ENCODE data around the gene LINGO3. TPM values are rescaled to one million over a fixed set of nuclear protein-coding genes. Genes with fewer than 3 reads are reported as not detected.

LINGO3 gene
- total and polyA plus RNA-seq, 2 of the 4 experiments (the other 2 are of a cell fraction): not detected

DNA sequence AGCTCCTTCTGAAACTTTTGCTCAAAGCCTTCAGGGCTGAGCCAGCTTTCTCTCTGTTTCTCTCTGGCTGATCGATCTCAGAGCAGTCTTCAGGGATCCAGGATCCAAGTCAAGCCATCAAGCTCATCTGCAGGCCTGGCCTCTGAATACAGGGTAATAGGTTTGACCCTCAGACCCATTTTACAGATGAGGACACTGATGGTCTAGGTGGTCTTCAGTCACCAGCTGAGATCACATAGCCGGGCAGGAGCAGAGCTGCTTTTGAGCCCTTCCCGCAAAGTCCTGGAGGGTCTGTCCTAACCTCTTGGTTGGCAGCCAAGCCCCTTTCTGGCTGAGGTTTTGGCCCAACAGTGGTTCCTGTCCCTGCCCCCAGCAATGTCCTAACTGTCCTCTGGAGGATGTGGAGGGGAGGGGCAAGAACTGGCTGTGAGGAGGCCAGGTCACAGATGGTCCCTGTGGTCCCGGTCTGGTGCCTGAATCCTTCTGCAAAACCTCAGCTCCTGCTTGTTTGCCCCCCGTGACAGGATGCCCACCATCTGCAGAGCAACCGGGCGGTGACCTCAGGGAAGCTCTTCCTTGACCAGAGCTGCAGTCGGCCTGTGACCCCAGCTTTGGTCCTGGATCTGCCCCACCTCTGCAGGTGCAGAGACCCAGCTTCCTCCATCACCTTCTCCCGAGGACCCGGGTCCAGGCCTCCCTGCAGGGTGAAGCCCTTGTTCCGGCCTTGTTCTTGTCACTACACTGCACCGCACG lies 20.2 kb downstream of the LINGO3 start:
- no peaks in the 10 kb centered on the region for H3K9me3 ChIP-seq (ENCODE audit: control insufficient read depth, insufficient read depth, low read length)
- no peak overlapping the region for H2BK5ac ChIP-seq (ENCODE audit: low read depth, low read length, poor library complexity, severe bottlenecking)
- H2BK20ac ChIP-seq (ENCODE audit: low read depth, low read length): no peak overlapping the region
- 80% methylated on average over 6 of the region's 13 CpGs; no CpG with 5 or more reads in 1 of the 2 experiments for WGBS, 2 experiments (ENCODE audit: extremely low coverage in 2 of 2, insufficient read length in 1 of 2)
- no peak overlapping the region for H2BK15ac ChIP-seq (ENCODE audit: low read depth, low read length)
- dilution Hi-C loops (cut with HindIII; ENCODE audit: low sequenced_read_pairs, unreplicated experiment): no loop called here
- in situ Hi-C loops (cut with MboI; ENCODE audit: low sequenced_read_pairs): no loop called here
- intact Hi-C loops (cut with micrococcal nuclease): no loop called here
- H3K4me3 ChIP-seq (ENCODE audit: insufficient read depth, low read depth, low read length): no peak overlapping the region
- no peak overlapping the region for H3K4ac ChIP-seq (ENCODE audit: low read depth, low read length)
- no peaks in the 10 kb centered on the region for H3K36me3 ChIP-seq (ENCODE audit: control insufficient read depth, insufficient read depth, low read length)
- H3K27me3 ChIP-seq (ENCODE audit: control insufficient read depth, insufficient read depth, low read length): peaks cover 58% of the 10 kb centered on the region
- H2AK9ac ChIP-seq (replicated peaks; ENCODE audit: low read depth, low read length, poor library complexity): no peak overlapping the region
- H3K23ac ChIP-seq (ENCODE audit: low read depth, low read length): no peak overlapping the region
- no peak overlapping the region for H3K4me2 ChIP-seq (ENCODE audit: low read depth, low read length)
- ChIA-PET POLR2A (ENCODE audit: unreplicated experiment) (no interaction called here), CTCF (no interaction called here)
- no peak overlapping the region for H3K56ac ChIP-seq (ENCODE audit: extremely low read depth, insufficient read depth, low read length)
- no peaks in the 10 kb centered on the region for H3K9me1 ChIP-seq (ENCODE audit: insufficient read depth, low read length)
- no peak overlapping the region for H2BK120ac ChIP-seq (ENCODE audit: low read depth, low read length)
- ATAC-seq (ENCODE audit: low read depth) (no peak), DNase-seq (no peak)
- H3K27ac ChIP-seq (ENCODE audit: insufficient read depth, low read length): no peak overlapping the region
- no peak overlapping the region for H4K91ac ChIP-seq (ENCODE audit: insufficient read depth, low read depth, low read length)
- H4K8ac ChIP-seq (ENCODE audit: low read depth in 2 of 2, low read length in 2 of 2): no peak overlapping the region
- peaks cover 5% of the 10 kb centered on the region for H3K4me1 ChIP-seq (ENCODE audit: control insufficient read depth, insufficient read depth, low read length)
- BruUV-seq (replicated peaks): no TSS peak
- H3K9ac ChIP-seq (ENCODE audit: low read depth, low read length): no peak overlapping the region
- no peak overlapping the region for H2AFZ ChIP-seq (replicated peaks; ENCODE audit: low read length, poor library complexity)
- no peak overlapping the region for H4K5ac ChIP-seq (ENCODE audit: low read depth, low read length)
- H3K18ac ChIP-seq (ENCODE audit: low read depth, low read length): no peak overlapping the region
- no peaks in the 10 kb centered on the region for H3K79me1 ChIP-seq (ENCODE audit: low read depth in 1 of 2, low read length in 2 of 2)
- TF ChIP-seq SMC3 (IDR thresholded peaks at IDR 0.05; ENCODE audit: low read depth, low read length) (no peak), NFE2L2 (IDR thresholded peaks at IDR 0.05; ENCODE audit: low read depth, low read length) (no peak), RFX5 (IDR thresholded peaks at IDR 0.05; ENCODE audit: low read depth, low read length) (no peak), FOS (IDR thresholded peaks at IDR 0.05; ENCODE audit: low read depth, low read length) (no peak), CEBPB (IDR thresholded peaks at IDR 0.05; ENCODE audit: low read depth, low read length) (no peak), MAFK (IDR thresholded peaks at IDR 0.05; ENCODE audit: low read depth, low read length) (no peak), RAD21 (IDR thresholded peaks at IDR 0.05; ENCODE audit: low read length) (no peak), POLR2A (IDR thresholded peaks at IDR 0.05; ENCODE audit: low read depth, low read length) (no peak), RCOR1 (IDR thresholded peaks at IDR 0.05; ENCODE audit: insufficient replicate concordance, low read length) (no peak), USF2 (IDR thresholded peaks at IDR 0.05; ENCODE audit: low read depth, low read length) (no peak)
- TF ChIP-seq, protein P1, sequence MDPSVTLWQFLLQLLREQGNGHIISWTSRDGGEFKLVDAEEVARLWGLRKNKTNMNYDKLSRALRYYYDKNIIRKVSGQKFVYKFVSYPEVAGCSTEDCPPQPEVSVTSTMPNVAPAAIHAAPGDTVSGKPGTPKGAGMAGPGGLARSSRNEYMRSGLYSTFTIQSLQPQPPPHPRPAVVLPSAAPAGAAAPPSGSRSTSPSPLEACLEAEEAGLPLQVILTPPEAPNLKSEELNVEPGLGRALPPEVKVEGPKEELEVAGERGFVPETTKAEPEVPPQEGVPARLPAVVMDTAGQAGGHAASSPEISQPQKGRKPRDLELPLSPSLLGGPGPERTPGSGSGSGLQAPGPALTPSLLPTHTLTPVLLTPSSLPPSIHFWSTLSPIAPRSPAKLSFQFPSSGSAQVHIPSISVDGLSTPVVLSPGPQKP (IDR thresholded peaks at IDR 0.05; ENCODE audit: borderline replicate concordance, low read depth, low read length): no peak
- TF ChIP-seq, protein P2, sequence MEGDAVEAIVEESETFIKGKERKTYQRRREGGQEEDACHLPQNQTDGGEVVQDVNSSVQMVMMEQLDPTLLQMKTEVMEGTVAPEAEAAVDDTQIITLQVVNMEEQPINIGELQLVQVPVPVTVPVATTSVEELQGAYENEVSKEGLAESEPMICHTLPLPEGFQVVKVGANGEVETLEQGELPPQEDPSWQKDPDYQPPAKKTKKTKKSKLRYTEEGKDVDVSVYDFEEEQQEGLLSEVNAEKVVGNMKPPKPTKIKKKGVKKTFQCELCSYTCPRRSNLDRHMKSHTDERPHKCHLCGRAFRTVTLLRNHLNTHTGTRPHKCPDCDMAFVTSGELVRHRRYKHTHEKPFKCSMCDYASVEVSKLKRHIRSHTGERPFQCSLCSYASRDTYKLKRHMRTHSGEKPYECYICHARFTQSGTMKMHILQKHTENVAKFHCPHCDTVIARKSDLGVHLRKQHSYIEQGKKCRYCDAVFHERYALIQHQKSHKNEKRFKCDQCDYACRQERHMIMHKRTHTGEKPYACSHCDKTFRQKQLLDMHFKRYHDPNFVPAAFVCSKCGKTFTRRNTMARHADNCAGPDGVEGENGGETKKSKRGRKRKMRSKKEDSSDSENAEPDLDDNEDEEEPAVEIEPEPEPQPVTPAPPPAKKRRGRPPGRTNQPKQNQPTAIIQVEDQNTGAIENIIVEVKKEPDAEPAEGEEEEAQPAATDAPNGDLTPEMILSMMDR (conservative IDR thresholded peaks at IDR 0.05; ENCODE audit: low read depth, low read length): no peak
- H3K14ac ChIP-seq (replicated peaks; ENCODE audit: low read depth, low read length): no peak overlapping the region
- H2AK5ac ChIP-seq (ENCODE audit: low read depth, low read length): no peak overlapping the region
- H4K20me1 ChIP-seq (ENCODE audit: insufficient read depth, low read length): peaks cover 26% of the 10 kb centered on the region
